Brain microvascular endothelial cell (primary cell): ENCODE results near the gene PTPRN2.
"Not testable (repeated sequence)": the region's sequence is repeated elsewhere in the genome, so short reads cannot be mapped to it uniquely, and the experiment has no call there.

Experiments used
- DNase-seq: peaks from one replicate; pipeline ENCODE4 v3.0.0-alpha.2; 2020
- H3K27ac ChIP-seq: fragments of 250-450 bp; sonication (Bioruptor Pico); 2 replicates; pipeline ENCODE4 v1.5.1; 2020; ENCODE audit warnings: mild to moderate bottlenecking, moderate library complexity
- H3K27me3 ChIP-seq: fragments of 250-450 bp; sonication (Bioruptor Pico); replicated peaks from 2 replicates; pipeline ENCODE4 v1.5.1; 2020; ENCODE audit warnings: mild to moderate bottlenecking
- H3K36me3 ChIP-seq: fragments of 250-450 bp; sonication (Bioruptor Pico); replicated peaks from 2 replicates; pipeline ENCODE4 v1.5.1; 2020; ENCODE audit warnings: mild to moderate bottlenecking
- H3K4me3 ChIP-seq: 2 replicates; pipeline ENCODE4 v1.5.1; 2011; ENCODE audit warnings: low read depth, mild to moderate bottlenecking, control low read depth, low read length, moderate library complexity
- in situ Hi-C: cut with HindIII; loops from 2 replicates; pipeline ENCODE4 v1.10.0; 2017; ENCODE audit warnings: low sequenced_read_pairs, low pct_ligation_motif_present
- TF ChIP-seq, protein P1 (sequence below): IDR thresholded peaks from 2 replicates; pipeline ENCODE4 v1.5.1; 2011; ENCODE audit warnings: low read depth, mild to moderate bottlenecking, moderate library complexity, low read length, control low read depth, inconsistent platforms; ENCODE audit errors: missing control alignments

PTPRN2 gene

GRCh38 chr7:158344706-158345300 lies 242.8 kb downstream of the PTPRN2 start:
- no peak overlapping the region for H3K27ac ChIP-seq
- H3K4me3 ChIP-seq: no peak overlapping the region
- TF ChIP-seq, protein P1, sequence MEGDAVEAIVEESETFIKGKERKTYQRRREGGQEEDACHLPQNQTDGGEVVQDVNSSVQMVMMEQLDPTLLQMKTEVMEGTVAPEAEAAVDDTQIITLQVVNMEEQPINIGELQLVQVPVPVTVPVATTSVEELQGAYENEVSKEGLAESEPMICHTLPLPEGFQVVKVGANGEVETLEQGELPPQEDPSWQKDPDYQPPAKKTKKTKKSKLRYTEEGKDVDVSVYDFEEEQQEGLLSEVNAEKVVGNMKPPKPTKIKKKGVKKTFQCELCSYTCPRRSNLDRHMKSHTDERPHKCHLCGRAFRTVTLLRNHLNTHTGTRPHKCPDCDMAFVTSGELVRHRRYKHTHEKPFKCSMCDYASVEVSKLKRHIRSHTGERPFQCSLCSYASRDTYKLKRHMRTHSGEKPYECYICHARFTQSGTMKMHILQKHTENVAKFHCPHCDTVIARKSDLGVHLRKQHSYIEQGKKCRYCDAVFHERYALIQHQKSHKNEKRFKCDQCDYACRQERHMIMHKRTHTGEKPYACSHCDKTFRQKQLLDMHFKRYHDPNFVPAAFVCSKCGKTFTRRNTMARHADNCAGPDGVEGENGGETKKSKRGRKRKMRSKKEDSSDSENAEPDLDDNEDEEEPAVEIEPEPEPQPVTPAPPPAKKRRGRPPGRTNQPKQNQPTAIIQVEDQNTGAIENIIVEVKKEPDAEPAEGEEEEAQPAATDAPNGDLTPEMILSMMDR: no peak
- no peaks in the 10 kb centered on the region for H3K36me3 ChIP-seq
- no peaks in the 10 kb centered on the region for H3K27me3 ChIP-seq
- no peak for DNase-seq
- in situ Hi-C loops: no loop called here

GRCh38 chr7:158343936-158344455 lies 243.6 kb downstream of the PTPRN2 start:
- Histone ChIP-seq H3K27ac (no peak overlapping the region), H3K4me3 (no peak overlapping the region), H3K27me3 (no peaks in the 10 kb centered on the region), H3K36me3 (no peaks in the 10 kb centered on the region)
- TF ChIP-seq, protein P1: no peak
- in situ Hi-C loops: no loop called here
- DNase-seq: no peak

- no peaks in the 10 kb centered on the region for H3K27me3 ChIP-seq
- in situ Hi-C loops: no loop called here
- H3K27ac ChIP-seq: no peak overlapping the region
- H3K4me3 ChIP-seq: no peak overlapping the region
- TF ChIP-seq, protein P1: no peak
- H3K36me3 ChIP-seq: no peaks in the 10 kb centered on the region
- DNase-seq: no peak
Measured at GRCh38 chr7:158343526-158343925, 244.1 kb downstream of the PTPRN2 start.

DNA sequence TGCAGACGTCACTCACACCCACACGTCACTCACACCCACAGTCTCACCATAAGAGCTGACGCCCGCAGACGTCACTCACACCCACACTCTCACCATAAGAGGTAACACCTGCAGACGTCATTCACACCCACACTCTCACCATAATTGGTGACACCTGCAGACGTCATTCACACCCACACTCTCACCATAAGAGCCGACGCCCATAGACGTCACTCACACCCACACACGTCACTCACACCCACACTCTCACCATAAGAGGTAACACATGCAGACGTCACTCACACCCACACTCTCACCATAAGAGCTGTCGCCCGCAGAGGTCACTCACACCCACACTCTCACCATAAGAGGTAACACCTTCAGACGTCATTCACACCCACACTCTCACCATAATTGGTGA lies 246.5 kb downstream of the PTPRN2 start:
- H3K4me3 ChIP-seq, DNase-seq, H3K36me3 ChIP-seq, H3K27ac ChIP-seq, H3K27me3 ChIP-seq, in situ Hi-C loops: not testable (repeated sequence)

DNA sequence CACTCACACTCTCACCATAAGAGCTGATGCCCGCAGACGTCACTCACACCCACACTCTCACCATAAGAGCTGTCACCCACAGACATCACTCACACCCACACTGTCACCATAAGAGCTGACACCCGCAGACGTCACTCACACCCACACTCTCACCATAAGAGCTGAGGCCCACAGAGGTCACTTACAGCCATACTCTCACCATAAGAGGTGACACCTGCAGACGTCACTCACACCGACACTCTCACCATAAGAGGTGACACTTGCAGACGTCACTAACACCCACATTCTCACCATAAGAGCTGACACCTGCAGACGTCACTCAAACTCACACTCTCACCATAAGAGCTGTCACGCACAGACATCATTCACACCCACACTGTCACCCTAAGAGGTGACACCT lies 250.7 kb downstream of the PTPRN2 start:
- H3K36me3 ChIP-seq, in situ Hi-C loops, DNase-seq, H3K27ac ChIP-seq, H3K4me3 ChIP-seq, H3K27me3 ChIP-seq: not testable (repeated sequence)

DNA sequence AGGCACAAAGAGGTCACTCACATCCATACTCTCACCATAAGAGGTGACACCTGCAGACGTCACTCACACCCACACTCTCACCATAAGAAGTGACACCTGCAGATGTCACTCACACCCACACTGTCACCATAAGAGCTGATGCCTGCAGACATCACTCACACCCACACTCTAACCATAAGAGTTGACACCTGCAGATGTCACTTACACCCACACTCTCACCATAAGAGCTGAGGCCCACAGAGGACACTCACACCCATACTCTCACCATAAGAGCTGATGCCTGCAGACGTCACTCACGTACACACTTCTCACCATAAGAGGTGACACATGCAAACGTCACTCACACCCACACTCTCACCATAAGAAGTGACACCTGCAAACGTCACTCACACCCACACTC lies 255.1 kb downstream of the PTPRN2 start:
- DNase-seq, in situ Hi-C loops, H3K27ac ChIP-seq, H3K36me3 ChIP-seq, H3K27me3 ChIP-seq, H3K4me3 ChIP-seq: not testable (repeated sequence)

- in situ Hi-C loops, H3K36me3 ChIP-seq, H3K4me3 ChIP-seq, H3K27me3 ChIP-seq, H3K27ac ChIP-seq, DNase-seq: not testable (repeated sequence)
Measured at GRCh38 chr7:158331826-158332450, 255.7 kb downstream of the PTPRN2 start.

GRCh38 chr7:158329686-158330085 lies 257.9 kb downstream of the PTPRN2 start:
- H3K4me3 ChIP-seq: no peak overlapping the region
- H3K36me3 ChIP-seq: no peaks in the 10 kb centered on the region
- TF ChIP-seq, protein P1: no peak
- H3K27me3 ChIP-seq: no peaks in the 10 kb centered on the region
- in situ Hi-C loops: no loop called here
- no peak for DNase-seq
- H3K27ac ChIP-seq: no peak overlapping the region
